ENCODE measurements around the gene SNX10.

Gene SNX10

GRCh38 chr7:26295586-26295985 is 3.9 kb downstream of the SNX10 start:
- no peak for DNase-seq (ENCODE audit: low read depth in 3 of 3, low spot score in 1 of 3)

- no peak for DNase-seq (ENCODE audit: low read depth in 3 of 3, low spot score in 1 of 3)
Measured at GRCh38 chr7:26298472-26299058, 6.9 kb downstream of the SNX10 start.

- DNase-seq (ENCODE audit: low read depth in 3 of 3, low spot score in 1 of 3) = no peak
Measured at GRCh38 chr7:26305090-26305868, 13.6 kb downstream of the SNX10 start.

- no peak for DNase-seq (ENCODE audit: low read depth in 3 of 3, low spot score in 1 of 3)
Measured at GRCh38 chr7:26305869-26306665, 14.4 kb downstream of the SNX10 start.

- DNase-seq (ENCODE audit: low read depth in 3 of 3, low spot score in 1 of 3) = no peak
Measured at GRCh38 chr7:26306790-26307189, 15.1 kb downstream of the SNX10 start.

GRCh38 chr7:26307226-26307625 is 15.6 kb downstream of the SNX10 start:
- no peak for DNase-seq (ENCODE audit: low read depth in 3 of 3, low spot score in 1 of 3)

- DNase-seq (ENCODE audit: low read depth in 3 of 3, low spot score in 1 of 3) = no peak
Measured at GRCh38 chr7:26307791-26308190, 16.1 kb downstream of the SNX10 start.

GRCh38 chr7:26308551-26308950 is 16.9 kb downstream of the SNX10 start:
- no peak for DNase-seq (ENCODE audit: low read depth in 3 of 3, low spot score in 1 of 3)

- no peak for DNase-seq (ENCODE audit: low read depth in 3 of 3, low spot score in 1 of 3)
Measured at GRCh38 chr7:26309089-26309488, 17.4 kb downstream of the SNX10 start.

- no peak for DNase-seq (ENCODE audit: low read depth in 3 of 3, low spot score in 1 of 3)
Measured at GRCh38 chr7:26311798-26312197, 20.1 kb downstream of the SNX10 start.

- DNase-seq (ENCODE audit: low read depth in 3 of 3, low spot score in 1 of 3) = no peak
Measured at GRCh38 chr7:26317211-26317610, 25.5 kb downstream of the SNX10 start.

- DNase-seq (ENCODE audit: low read depth in 3 of 3, low spot score in 1 of 3) = no peak
Measured at GRCh38 chr7:26318921-26319320, 27.3 kb downstream of the SNX10 start.

- no peak for DNase-seq (ENCODE audit: low read depth in 3 of 3, low spot score in 1 of 3)
Measured at GRCh38 chr7:26319636-26320035, 28.0 kb downstream of the SNX10 start.

- no peak for DNase-seq (ENCODE audit: low read depth in 3 of 3, low spot score in 1 of 3)
Measured at GRCh38 chr7:26320878-26321277, 29.2 kb downstream of the SNX10 start.

GRCh38 chr7:26321435-26321834 is 29.8 kb downstream of the SNX10 start:
- no peak for DNase-seq (ENCODE audit: low read depth in 3 of 3, low spot score in 1 of 3)

GRCh38 chr7:26326211-26326610 is 34.5 kb downstream of the SNX10 start:
- no peak for DNase-seq (ENCODE audit: low read depth in 3 of 3, low spot score in 1 of 3)

- DNase-seq (ENCODE audit: low read depth in 3 of 3, low spot score in 1 of 3) = no peak
Measured at GRCh38 chr7:26328498-26329390, 37.1 kb downstream of the SNX10 start.

GRCh38 chr7:26329520-26330255 is 38.0 kb downstream of the SNX10 start:
- DNase-seq (ENCODE audit: low read depth in 3 of 3, low spot score in 1 of 3) = no peak

GRCh38 chr7:26331113-26331512 is 39.5 kb downstream of the SNX10 start:
- no peak for DNase-seq (ENCODE audit: low read depth in 3 of 3, low spot score in 1 of 3)

- DNase-seq (ENCODE audit: low read depth in 3 of 3, low spot score in 1 of 3) = no peak
Measured at GRCh38 chr7:26331789-26332188, 40.1 kb downstream of the SNX10 start.

All from stimulated activated CD4-positive, alpha-beta T cell treated with anti-CD3 and anti-CD28 coated beads, TNF-alpha, amount 100 ng/mL, for 1 hour (primary cell).